D721Med (cell line): ENCODE measurements around the gene TEDDM1.

Experiments used
- DNase-seq: peaks from one replicate; pipeline ENCODE4 v3.0.0; 2011; ENCODE audit warnings: low spot score; ENCODE audit not compliant: insufficient read length
- FAIRE-seq: peaks from 2 replicates; lab custom pipeline; 2011; peaks lifted over from hg19 to GRCh38; lab: Jason Lieb, UNC
- TF ChIP-seq, protein P1 (sequence below): IDR thresholded peaks from 2 replicates; pipeline ENCODE4 v1.5.1; 2012; ENCODE audit warnings: mild to moderate bottlenecking, control low read depth; ENCODE audit not compliant: insufficient read depth; ENCODE audit errors: missing control alignments

TEDDM1 gene

GRCh38 chr1:182368358-182368757, 32.1 kb downstream of the TEDDM1 start:
- TF ChIP-seq, protein P1, sequence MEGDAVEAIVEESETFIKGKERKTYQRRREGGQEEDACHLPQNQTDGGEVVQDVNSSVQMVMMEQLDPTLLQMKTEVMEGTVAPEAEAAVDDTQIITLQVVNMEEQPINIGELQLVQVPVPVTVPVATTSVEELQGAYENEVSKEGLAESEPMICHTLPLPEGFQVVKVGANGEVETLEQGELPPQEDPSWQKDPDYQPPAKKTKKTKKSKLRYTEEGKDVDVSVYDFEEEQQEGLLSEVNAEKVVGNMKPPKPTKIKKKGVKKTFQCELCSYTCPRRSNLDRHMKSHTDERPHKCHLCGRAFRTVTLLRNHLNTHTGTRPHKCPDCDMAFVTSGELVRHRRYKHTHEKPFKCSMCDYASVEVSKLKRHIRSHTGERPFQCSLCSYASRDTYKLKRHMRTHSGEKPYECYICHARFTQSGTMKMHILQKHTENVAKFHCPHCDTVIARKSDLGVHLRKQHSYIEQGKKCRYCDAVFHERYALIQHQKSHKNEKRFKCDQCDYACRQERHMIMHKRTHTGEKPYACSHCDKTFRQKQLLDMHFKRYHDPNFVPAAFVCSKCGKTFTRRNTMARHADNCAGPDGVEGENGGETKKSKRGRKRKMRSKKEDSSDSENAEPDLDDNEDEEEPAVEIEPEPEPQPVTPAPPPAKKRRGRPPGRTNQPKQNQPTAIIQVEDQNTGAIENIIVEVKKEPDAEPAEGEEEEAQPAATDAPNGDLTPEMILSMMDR = no peak
- DNase-seq (no peak), FAIRE-seq (no peak)

GRCh38 chr1:182367926-182368325, 32.5 kb downstream of the TEDDM1 start:
- no peak for FAIRE-seq
- TF ChIP-seq, protein P1 = no peak

DNA sequence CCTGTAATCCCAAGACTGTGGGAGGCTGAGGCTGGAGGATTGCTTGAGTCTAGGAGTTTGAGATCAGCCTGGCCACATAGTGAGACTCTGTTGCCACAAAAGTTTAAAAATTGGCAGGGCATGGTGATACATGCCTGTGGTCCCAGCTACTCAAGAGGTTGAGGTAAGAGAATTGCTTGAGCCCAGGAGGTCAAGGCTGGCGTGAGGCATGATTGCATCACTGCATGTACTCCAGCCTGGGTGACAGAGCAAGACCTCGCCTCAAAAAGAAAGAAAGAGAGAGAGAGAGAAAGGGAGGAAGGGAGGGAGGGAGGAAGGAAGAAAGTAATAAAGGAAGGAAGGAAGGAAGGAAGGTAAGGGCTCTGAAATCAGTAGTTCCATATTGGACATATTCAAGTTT, 33.9 kb downstream of the TEDDM1 start:
- TF ChIP-seq, protein P1 = no peak
- no peak for FAIRE-seq
- DNase-seq = no peak

More at GRCh38 chr1:182367926-182368325, 32.5 kb downstream of the TEDDM1 start:
- no peak for DNase-seq

DNA sequence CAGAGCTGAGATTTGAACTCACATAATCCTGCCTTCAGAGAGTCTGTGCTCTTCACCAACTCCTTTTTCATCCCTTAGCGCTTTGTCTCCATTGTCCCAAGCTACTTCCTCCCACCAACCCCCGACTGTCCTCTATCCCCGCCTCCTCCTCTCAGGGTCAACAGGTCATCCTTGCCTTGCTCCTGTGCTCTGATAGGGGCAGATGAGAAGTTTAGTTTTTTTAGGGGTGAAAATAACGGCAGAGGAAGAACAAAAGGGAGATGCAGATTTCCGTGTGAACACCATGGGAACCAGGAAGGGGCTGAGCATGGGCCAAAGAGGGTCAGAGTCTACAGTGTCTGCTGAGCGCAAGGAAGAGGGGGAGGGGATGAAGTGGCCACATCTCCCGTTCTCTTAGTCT, 40.8 kb downstream of the TEDDM1 start:
- TF ChIP-seq, protein P1 = no peak
- DNase-seq (no peak), FAIRE-seq (no peak)

DNA sequence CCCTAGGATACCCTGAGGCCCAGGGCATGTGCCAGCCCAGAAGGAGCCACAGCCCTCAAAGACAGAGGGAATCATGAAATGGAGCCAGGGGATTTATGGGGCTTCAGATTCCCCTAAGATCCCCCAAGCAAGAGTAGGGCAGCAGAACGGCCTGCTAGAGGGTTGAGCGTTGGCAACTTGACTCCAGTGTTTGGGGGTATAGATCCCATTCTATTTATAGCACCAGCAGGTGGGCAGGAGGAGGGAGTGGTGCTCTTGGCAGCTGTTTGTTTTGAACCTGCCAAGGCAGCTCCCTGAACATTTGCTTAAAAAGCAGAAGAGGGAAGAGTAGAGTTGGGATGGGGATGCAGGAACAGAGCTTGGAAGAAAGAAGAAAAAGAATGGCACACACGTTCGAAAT, 42.6 kb downstream of the TEDDM1 start:
- TF ChIP-seq, protein P1 = no peak
- FAIRE-seq (no peak), DNase-seq (no peak)

DNA sequence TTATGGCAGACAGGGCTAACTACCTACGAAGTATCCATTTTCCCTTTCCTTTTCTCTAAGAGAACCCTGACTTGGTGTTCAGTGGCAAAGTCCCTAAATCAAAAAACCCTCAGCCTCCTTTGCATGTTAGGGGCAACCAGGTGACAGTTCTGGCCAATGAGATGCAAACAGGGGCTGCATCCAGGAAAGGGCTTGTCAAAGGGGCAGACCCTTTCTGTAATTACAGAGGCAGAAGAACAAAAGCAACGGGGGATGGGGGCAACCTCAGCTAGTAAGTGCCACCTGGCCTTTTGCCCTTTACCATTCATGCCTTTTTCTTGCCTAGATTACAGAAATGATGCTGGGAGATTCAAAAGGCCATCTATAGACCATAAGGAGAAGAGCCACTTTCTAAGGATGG, 43.3 kb downstream of the TEDDM1 start:
- FAIRE-seq = no peak
- TF ChIP-seq, protein P1 = no peak
- DNase-seq = no peak

GRCh38 chr1:182355723-182356098, 44.8 kb downstream of the TEDDM1 start:
- FAIRE-seq = no peak
- TF ChIP-seq, protein P1 = no peak
- no peak for DNase-seq
